SJCRH30 (cell line): ENCODE measurements around the gene METTL22. TPM values are rescaled to one million over a fixed set of nuclear protein-coding genes. Genes with fewer than 3 reads are reported as not detected.

Experiments used
- DNase-seq, 2 experiments: peaks; one replicate each; pipeline ENCODE4 v3.0.0-alpha.2; 2015 to 2020
- H3K27ac ChIP-seq: fragments of 250-450 bp; sonication (Bioruptor Pico); 2 replicates; pipeline ENCODE4 v1.5.1; 2020; ENCODE audit warnings: mild to moderate bottlenecking, moderate library complexity
- H3K27me3 ChIP-seq: fragments of 250-450 bp; sonication (Bioruptor Pico); 2 replicates; pipeline ENCODE4 v1.5.1; 2020; ENCODE audit warnings: mild to moderate bottlenecking, moderate library complexity
- H3K36me3 ChIP-seq: fragments of 250-450 bp; sonication (Bioruptor Pico); 2 replicates; pipeline ENCODE4 v1.5.1; 2020; ENCODE audit warnings: mild to moderate bottlenecking, moderate library complexity
- H3K4me1 ChIP-seq: fragments of 250-450 bp; sonication (Bioruptor Pico); 2 replicates; pipeline ENCODE4 v1.5.1; 2020; ENCODE audit warnings: mild to moderate bottlenecking, moderate library complexity
- H3K4me3 ChIP-seq: fragments of 250-450 bp; sonication (Bioruptor Pico); 2 replicates; pipeline ENCODE4 v1.5.1; 2020; ENCODE audit warnings: mild to moderate bottlenecking, moderate library complexity
- H3K9me3 ChIP-seq: fragments of 250-450 bp; sonication (Bioruptor Pico); replicated peaks from 2 replicates; pipeline ENCODE4 v1.5.1; 2020; ENCODE audit warnings: mild to moderate bottlenecking, moderate library complexity
- total RNA-seq: library from RNA; depleted of rRNA; stranded (reverse); fragments of >200 nt; shearing (Covaris generic); gene quantifications from 2 replicates; pipeline ENCODE4 v1.2.3, GENCODE V29; 2014

Gene METTL22
- total RNA-seq, 1 experiment from 2014 or later, result 15.2 TPM

GRCh38 chr16:8660841-8661301 lies 39.4 kb downstream of the METTL22 start:
- no peaks in the 10 kb centered on the region for H3K27me3 ChIP-seq
- H3K27ac ChIP-seq, result no peak overlapping the region
- no peaks in the 10 kb centered on the region for H3K36me3 ChIP-seq
- no peaks in the 10 kb centered on the region for H3K4me1 ChIP-seq
- H3K9me3 ChIP-seq, result no peaks in the 10 kb centered on the region
- H3K4me3 ChIP-seq, result no peak overlapping the region
- DNase-seq, result peak; percentile 74 to 86

- no peak for DNase-seq
- Histone ChIP-seq H3K4me3 (no peak overlapping the region), H3K9me3 (no peaks in the 10 kb centered on the region)
These were observed 40.2 kb downstream of the METTL22 start for GRCh38 chr16:8661703-8662102.

DNA sequence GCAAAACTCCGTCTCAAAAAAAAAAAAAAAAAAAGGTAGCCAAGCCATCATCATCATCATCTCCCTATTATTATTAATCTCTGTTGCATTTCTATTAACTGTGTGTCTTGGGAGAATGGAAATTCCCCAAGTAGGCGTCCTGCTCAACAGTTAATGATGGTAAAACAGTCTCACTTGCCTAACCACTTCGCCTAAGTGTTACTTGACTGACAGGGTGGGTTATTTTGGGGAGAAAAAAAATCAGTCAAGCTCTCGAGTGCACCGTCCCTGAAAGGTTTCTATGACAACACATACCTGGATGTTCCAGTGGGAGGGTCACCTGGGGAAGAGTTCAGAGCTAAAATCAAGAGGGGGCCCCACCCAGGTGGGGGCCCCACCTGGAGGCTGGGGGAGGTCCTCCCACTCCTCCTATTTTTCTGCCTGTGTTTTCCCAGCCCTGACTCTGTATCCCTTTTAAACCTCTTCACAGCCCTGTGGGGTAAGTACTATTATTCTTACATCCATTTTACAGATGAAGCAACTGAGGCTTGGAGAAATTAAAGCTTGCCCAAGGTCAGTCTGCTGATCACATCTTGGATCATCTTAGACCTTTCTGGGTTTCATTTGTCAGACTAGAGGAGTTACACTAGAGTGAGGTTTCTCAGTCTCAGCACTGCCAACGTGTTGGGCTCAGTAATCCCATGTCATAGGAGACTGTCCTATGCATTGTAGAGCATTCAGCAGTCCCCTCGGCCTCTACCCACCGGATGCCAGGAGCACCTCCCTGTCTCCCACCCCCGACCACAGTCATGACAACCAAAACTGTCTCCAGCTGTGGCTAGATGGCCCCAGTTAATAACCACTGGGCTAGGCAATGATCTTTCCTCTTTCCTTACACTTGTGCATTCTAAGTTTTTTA lies 41.9 kb downstream of the METTL22 start:
- no peaks in the 10 kb centered on the region for H3K27me3 ChIP-seq
- DNase-seq, result no peak
- no peaks in the 10 kb centered on the region for H3K36me3 ChIP-seq
- H3K4me1 ChIP-seq, result no peaks in the 10 kb centered on the region
- H3K27ac ChIP-seq, result no peak overlapping the region
- H3K9me3 ChIP-seq, result no peaks in the 10 kb centered on the region
- H3K4me3 ChIP-seq, result no peak overlapping the region

More at GRCh38 chr16:8661703-8662102, 40.2 kb downstream of the METTL22 start:
- no peaks in the 10 kb centered on the region for H3K27me3 ChIP-seq
- no peaks in the 10 kb centered on the region for H3K4me1 ChIP-seq
- no peak overlapping the region for H3K27ac ChIP-seq
- H3K36me3 ChIP-seq, result no peaks in the 10 kb centered on the region

DNA sequence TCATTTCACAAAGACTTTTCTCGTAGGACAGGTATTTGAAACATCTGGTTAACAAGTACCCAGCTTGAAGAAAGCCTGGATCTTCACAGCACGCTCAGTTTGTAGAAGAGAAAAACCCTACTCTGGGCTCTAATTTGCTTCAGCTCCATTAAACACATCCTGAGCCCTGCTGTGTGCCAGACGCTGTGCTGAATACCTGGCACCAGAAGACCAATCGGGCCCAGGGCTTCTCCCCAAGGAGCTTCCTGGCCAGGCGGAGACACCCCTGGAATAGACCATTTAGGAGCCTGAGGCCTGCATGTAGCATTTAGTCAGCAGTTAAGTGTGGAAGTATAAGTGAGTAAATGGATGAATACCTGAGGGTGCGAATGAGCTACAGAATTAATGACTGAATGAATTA lies 44.0 kb downstream of the METTL22 start:
- Histone ChIP-seq H3K27ac (no peak overlapping the region), H3K36me3 (no peaks in the 10 kb centered on the region), H3K27me3 (no peaks in the 10 kb centered on the region), H3K4me1 (no peaks in the 10 kb centered on the region), H3K9me3 (no peaks in the 10 kb centered on the region), H3K4me3 (no peak overlapping the region)
- no peak for DNase-seq

GRCh38 chr16:8667492-8667891 lies 46.0 kb downstream of the METTL22 start:
- Histone ChIP-seq H3K9me3 (no peaks in the 10 kb centered on the region), H3K27ac (no peak overlapping the region), H3K36me3 (no peaks in the 10 kb centered on the region), H3K4me3 (no peak overlapping the region), H3K4me1 (no peaks in the 10 kb centered on the region), H3K27me3 (no peaks in the 10 kb centered on the region)
- DNase-seq, result no peak

GRCh38 chr16:8668113-8668512 lies 46.6 kb downstream of the METTL22 start:
- Histone ChIP-seq H3K27ac (no peak overlapping the region), H3K4me1 (no peaks in the 10 kb centered on the region), H3K9me3 (no peaks in the 10 kb centered on the region), H3K27me3 (no peaks in the 10 kb centered on the region), H3K4me3 (no peak overlapping the region), H3K36me3 (no peaks in the 10 kb centered on the region)
- DNase-seq, result no peak

DNA sequence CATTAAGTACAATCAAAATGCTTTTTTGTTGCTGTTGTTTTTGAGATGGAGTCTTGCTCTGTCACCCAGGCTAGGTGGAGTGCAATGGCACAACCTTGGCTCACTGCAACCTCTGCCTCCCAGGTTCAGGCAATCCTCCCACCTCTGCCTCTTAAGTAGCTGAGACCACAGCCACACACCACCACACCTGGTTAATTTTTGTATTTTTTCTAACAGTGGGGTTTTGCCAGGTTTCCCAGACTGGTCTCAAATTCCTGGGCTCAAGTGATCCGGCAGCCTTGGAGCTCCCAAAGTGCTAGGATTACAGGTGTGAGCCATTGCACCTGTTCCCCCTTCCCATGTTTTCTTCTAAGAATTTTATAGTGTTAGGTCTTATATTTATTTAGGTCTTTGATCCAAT lies 48.0 kb downstream of the METTL22 start:
- Histone ChIP-seq H3K4me3 (no peak overlapping the region), H3K27ac (no peak overlapping the region), H3K36me3 (no peaks in the 10 kb centered on the region), H3K4me1 (0 out of 2 replicates have a peak, but pooled peaks cover 3% of the 10 kb centered on the region), H3K9me3 (no peaks in the 10 kb centered on the region), H3K27me3 (no peaks in the 10 kb centered on the region)
- DNase-seq, result no peak

DNA sequence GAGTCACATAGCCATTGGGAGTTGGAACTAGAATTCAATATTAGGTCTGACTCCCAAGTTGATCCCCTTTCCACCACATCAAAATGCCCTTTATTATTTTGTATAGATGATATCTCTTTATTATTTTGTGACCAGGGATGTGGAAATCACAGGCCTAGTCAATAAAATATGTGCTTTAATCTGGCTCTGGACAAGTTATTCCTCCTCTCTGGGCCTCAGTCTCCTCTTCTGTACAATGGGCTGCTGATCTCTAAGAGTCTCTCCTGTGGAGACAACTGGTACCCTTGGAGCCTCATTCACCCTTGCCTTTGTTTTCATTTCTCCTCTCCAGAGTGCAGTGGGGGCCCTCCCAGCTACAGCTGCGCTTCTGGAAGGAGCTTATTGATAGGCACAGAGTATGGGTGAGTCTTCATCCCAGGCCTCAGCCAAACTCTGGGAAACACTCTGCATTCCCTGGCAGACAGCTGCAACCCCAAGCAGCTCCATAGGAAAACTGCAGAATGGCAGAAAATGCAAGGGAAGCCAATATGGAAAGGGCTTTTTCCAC lies 48.6 kb downstream of the METTL22 start:
- H3K4me1 ChIP-seq, result peaks cover 3% of the 10 kb centered on the region; the same call in 1 of the 2 replicates
- H3K4me3 ChIP-seq, result no peak overlapping the region
- no peaks in the 10 kb centered on the region for H3K36me3 ChIP-seq
- DNase-seq, result peak in 1 of 2 experiments; percentile 34
- no peaks in the 10 kb centered on the region for H3K9me3 ChIP-seq
- no peaks in the 10 kb centered on the region for H3K27me3 ChIP-seq
- H3K27ac ChIP-seq, result no peak overlapping the region

GRCh38 chr16:8673611-8674412 lies 52.3 kb downstream of the METTL22 start:
- no peak for DNase-seq
- H3K4me3 ChIP-seq, result peak overlapping the region; percentile 89
- H3K36me3 ChIP-seq, result no peaks in the 10 kb centered on the region
- no peaks in the 10 kb centered on the region for H3K27me3 ChIP-seq
- 0 out of 2 replicates have a peak overlapping the region, but pooled peaks have one; percentile 7 for H3K27ac ChIP-seq
- H3K9me3 ChIP-seq, result no peaks in the 10 kb centered on the region
- H3K4me1 ChIP-seq, result peaks cover 15% of the 10 kb centered on the region; the same call in 1 of the 2 replicates

DNA sequence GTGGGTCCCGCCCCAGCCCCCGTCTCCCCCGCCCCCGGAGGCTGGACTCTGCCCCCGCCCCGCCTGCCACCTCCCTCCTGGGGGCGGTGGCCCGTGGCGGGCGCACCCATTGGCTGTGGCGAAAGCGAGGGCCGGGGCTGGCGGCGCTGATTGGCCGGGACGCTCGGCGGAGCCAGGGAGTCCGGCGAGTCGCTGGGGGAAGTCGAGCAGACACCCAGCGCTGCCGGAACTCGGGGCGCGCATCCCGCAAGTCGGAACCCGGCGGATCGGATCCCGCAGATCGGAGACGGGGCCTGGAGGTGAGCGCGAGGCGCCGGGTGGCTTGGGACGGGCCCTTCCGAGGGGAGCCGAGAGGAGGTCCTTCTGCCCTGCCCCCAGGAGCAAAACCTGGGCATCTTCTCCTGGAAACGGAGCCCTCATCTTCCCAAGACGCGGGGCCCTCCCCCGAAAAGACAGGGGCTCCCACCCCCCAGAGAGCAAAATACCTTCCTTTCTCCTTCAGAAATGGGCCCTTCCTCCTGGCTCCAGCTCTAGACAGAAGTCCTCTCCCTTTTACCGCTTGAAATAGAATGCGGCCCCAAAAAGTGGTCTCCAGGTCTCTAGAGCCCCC lies 53.0 kb downstream of the METTL22 start, which contains the start of gene ABAT:
TSS of gene ABAT (plus strand) at position 205 of the 610 bp plus-strand sequence. CDS start 61,123 bp downstream, outside the sequence.
- Histone ChIP-seq H3K27ac (peak within 1 kb of the TSS; percentile 33; the same call in 1 of the 2 replicates), H3K4me1 (peaks cover 15% of the 10 kb centered on the region; the same call in 1 of the 2 replicates), H3K4me3 (peak within 1 kb of the TSS; percentile 89), H3K36me3 (no peaks in the 10 kb centered on the region), H3K9me3 (no peaks in the 10 kb centered on the region), H3K27me3 (no peaks in the 10 kb centered on the region)
- DNase-seq, result peak; percentile 87 to 89

- Histone ChIP-seq H3K9me3 (no peaks in the 10 kb centered on the region), H3K27me3 (no peaks in the 10 kb centered on the region), H3K27ac (no peak overlapping the region), H3K36me3 (no peaks in the 10 kb centered on the region; the same call in 1 of the 2 replicates), H3K4me3 (peak overlapping the region; percentile 89), H3K4me1 (peaks cover 15% of the 10 kb centered on the region; the same call in 1 of the 2 replicates)
- DNase-seq, result peak; percentile 57 to 72
These were observed 54.0 kb downstream of the METTL22 start for GRCh38 chr16:8675183-8676159.

- no peak for DNase-seq
- no peak overlapping the region for H3K4me3 ChIP-seq
- no peaks in the 10 kb centered on the region for H3K9me3 ChIP-seq
- H3K4me1 ChIP-seq, result peaks cover 15% of the 10 kb centered on the region; the same call in 1 of the 2 replicates
- no peak overlapping the region for H3K27ac ChIP-seq
- H3K36me3 ChIP-seq, result no peaks in the 10 kb centered on the region; the same call in 1 of the 2 replicates
- H3K27me3 ChIP-seq, result no peaks in the 10 kb centered on the region
These were observed 54.7 kb downstream of the METTL22 start for GRCh38 chr16:8676160-8676547.

DNA sequence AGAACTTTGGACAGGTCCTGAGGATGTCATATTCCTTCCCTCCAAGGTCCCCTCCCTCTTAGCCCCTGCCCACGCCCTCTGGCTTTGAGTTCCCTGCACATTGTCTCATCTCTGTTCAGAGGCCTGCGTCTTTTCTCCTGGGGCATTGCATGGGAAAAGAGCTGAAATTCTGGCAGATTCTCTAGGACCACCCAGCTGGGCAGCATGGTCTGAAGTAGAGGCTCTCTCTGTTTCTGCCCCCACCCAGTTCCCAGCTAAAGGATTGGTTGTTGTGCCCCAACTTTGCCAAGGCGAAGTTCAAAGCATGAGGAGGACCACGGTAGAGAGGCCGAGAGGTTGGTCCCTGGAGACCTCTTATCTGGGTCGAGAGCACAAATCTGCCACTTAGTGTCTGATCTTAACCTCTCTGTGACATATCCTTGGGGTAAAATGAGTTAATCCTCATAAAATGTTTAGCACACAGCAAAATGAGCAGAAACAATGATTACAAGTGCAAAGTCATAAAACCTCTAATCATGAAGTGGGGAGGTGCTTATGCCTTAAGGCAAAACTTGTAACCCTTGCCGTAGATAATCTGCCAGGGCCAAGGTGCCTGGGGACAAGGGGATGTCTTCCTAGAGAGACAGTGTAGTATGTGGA lies 55.4 kb downstream of the METTL22 start:
- DNase-seq, result no peak
- Histone ChIP-seq H3K9me3 (no peaks in the 10 kb centered on the region), H3K4me3 (no peak overlapping the region), H3K27ac (no peak overlapping the region), H3K27me3 (no peaks in the 10 kb centered on the region), H3K4me1 (peaks cover 15% of the 10 kb centered on the region; the same call in 1 of the 2 replicates), H3K36me3 (no peaks in the 10 kb centered on the region; the same call in 1 of the 2 replicates)
